Neural progenitor cell (in vitro differentiated cells): ENCODE results near the gene GSE1. TPM values are rescaled to one million over a fixed set of nuclear protein-coding genes. Genes with fewer than 3 reads are reported as not detected.

ENCODE experiments used
- DNase-seq: peaks from one replicate; pipeline ENCODE4 v3.0.0-alpha.2; 2016; ENCODE audit warnings: low spot score
- H2AFZ ChIP-seq: fragments of 200-600 bp; sonication (generic); replicated peaks from 2 replicates; pipeline ENCODE4 v1.6.1; 2016; ENCODE audit warnings: antibody characterized with exemption
- H3F3A ChIP-seq: fragments of 200-600 bp; sonication (generic); 2 replicates; pipeline ENCODE4 v1.6.1; 2016; ENCODE audit warnings: antibody characterized with exemption, low read depth
- H3K27ac ChIP-seq: fragments of 200-600 bp; sonication (generic); 2 replicates; pipeline ENCODE4 v1.5.1; 2016; ENCODE audit warnings: mild to moderate bottlenecking
- H3K27me3 ChIP-seq: fragments of 200-600 bp; sonication (generic); 2 replicates; pipeline ENCODE4 v1.6.1; 2016; ENCODE audit warnings: mild to moderate bottlenecking, moderate library complexity
- H3K36me3 ChIP-seq: fragments of 200-600 bp; sonication (generic); 2 replicates; pipeline ENCODE4 v1.5.1; 2016
- H3K4me1 ChIP-seq: fragments of 200-600 bp; sonication (generic); 2 replicates; pipeline ENCODE4 v1.6.1; 2016; ENCODE audit warnings: mixed run types
- H3K4me2 ChIP-seq: fragments of 200-600 bp; sonication (generic); 2 replicates; pipeline ENCODE4 v1.6.1; 2016
- H3K4me3 ChIP-seq: fragments of 200-600 bp; sonication (generic); 2 replicates; pipeline ENCODE4 v1.5.1; 2016
- H3K79me2 ChIP-seq: fragments of 200-600 bp; sonication (generic); 2 replicates; pipeline ENCODE4 v1.6.1; 2016; ENCODE audit warnings: low read depth
- H3K9ac ChIP-seq: fragments of 200-600 bp; sonication (generic); 2 replicates; pipeline ENCODE4 v1.6.1; 2016
- H3K9me3 ChIP-seq: fragments of 200-600 bp; sonication (generic); 2 replicates; pipeline ENCODE4 v1.5.1; 2016; ENCODE audit warnings: low read depth
- H4K20me1 ChIP-seq: fragments of 200-600 bp; sonication (generic); 2 replicates; pipeline ENCODE4 v1.6.1; 2016; ENCODE audit warnings: low read depth
- H3K27ac Mint-ChIP-seq: 3 replicates; pipeline ENCODE4 v1.8.0; 2021; ENCODE audit warnings: mixed read lengths
- H3K27me3 Mint-ChIP-seq: 2 replicates; pipeline ENCODE4 v1.8.0; 2022; ENCODE audit warnings: low read depth, mild to moderate bottlenecking, inconsistent platforms, moderate library complexity, mixed read lengths; ENCODE audit not compliant: insufficient read depth
- H3K36me3 Mint-ChIP-seq: 3 replicates; pipeline ENCODE4 v1.8.0; 2021; ENCODE audit warnings: mixed read lengths
- H3K4me1 Mint-ChIP-seq: 3 replicates; pipeline ENCODE4 v1.8.0; 2021; ENCODE audit warnings: mixed read lengths
- H3K4me3 Mint-ChIP-seq: 3 replicates; pipeline ENCODE4 v1.8.0; 2021; ENCODE audit warnings: mild to moderate bottlenecking, moderate library complexity, mixed read lengths
- H3K9me3 Mint-ChIP-seq: 3 replicates; pipeline ENCODE4 v1.8.0; 2020; ENCODE audit warnings: mixed read lengths
- CTCF ChIP-seq: fragments of 200-600 bp; sonication (generic); IDR thresholded peaks from 2 replicates; pipeline ENCODE4 v1.5.1; 2017; ENCODE audit warnings: antibody characterized with exemption, mild to moderate bottlenecking
- EZH2 ChIP-seq: fragments of 200-600 bp; sonication (generic); IDR thresholded peaks from 2 replicates; pipeline ENCODE4 v1.6.1; 2017; ENCODE audit warnings: antibody characterized with exemption, mild to moderate bottlenecking, moderate library complexity
- EZH2phosphoT487 ChIP-seq: fragments of 200-600 bp; sonication (generic); IDR thresholded peaks from 2 replicates; pipeline ENCODE4 v1.6.1; 2017; ENCODE audit warnings: antibody characterized with exemption
- total RNA-seq: library from RNA; depleted of rRNA; stranded (reverse); fragments of >200 nt; gene quantifications from 2 replicates; pipeline ENCODE4 v1.2.3, GENCODE V29; 2015; ENCODE audit warnings: low replicate concordance

The GSE1 gene
- total RNA-seq, 1 donor from 2014 or later: 7.7 TPM

GRCh38 chr16:85659805-85660511 is 46.8 kb downstream of the GSE1 start:
- Histone ChIP-seq H2AFZ (no peak overlapping the region), H3F3A (peaks cover 33% of the 10 kb centered on the region), H3K9me3 (no peaks in the 10 kb centered on the region), H3K4me1 (peaks cover 27% of the 10 kb centered on the region), H3K4me3 (no peak overlapping the region), H3K4me2 (no peak overlapping the region), H3K9ac (no peak overlapping the region), H3K79me2 (no peaks in the 10 kb centered on the region), H3K36me3 (no peaks in the 10 kb centered on the region), H3K27ac (peak overlapping the region; percentile 59), H3K27me3 (no peaks in the 10 kb centered on the region), H4K20me1 (peaks cover 14% of the 10 kb centered on the region)
- Mint-ChIP-seq H3K36me3 (peaks cover 33% of the 10 kb centered on the region), H3K4me3 (peak overlapping the region; percentile 46), H3K27ac (peak overlapping the region; percentile 14), H3K9me3 (no peaks in the 10 kb centered on the region), H3K4me1 (peaks cover 31% of the 10 kb centered on the region), H3K27me3 (peaks cover 12% of the 10 kb centered on the region)
- TF ChIP-seq EZH2 (no peak), CTCF (peak; percentile 99), EZH2phosphoT487 (no peak)
- peak; percentile 81 for DNase-seq

- Histone ChIP-seq H2AFZ (no peak overlapping the region), H3K27me3 (no peaks in the 10 kb centered on the region), H3K4me2 (peak overlapping the region; percentile 75), H4K20me1 (peaks cover 14% of the 10 kb centered on the region), H3F3A (peaks cover 33% of the 10 kb centered on the region), H3K4me1 (peaks cover 27% of the 10 kb centered on the region), H3K36me3 (no peaks in the 10 kb centered on the region), H3K9me3 (no peaks in the 10 kb centered on the region), H3K4me3 (no peak overlapping the region), H3K79me2 (no peaks in the 10 kb centered on the region), H3K9ac (no peak overlapping the region), H3K27ac (peak overlapping the region; percentile 90)
- H3K27ac Mint-ChIP-seq: no peak overlapping the region
- H3K4me1 Mint-ChIP-seq: peaks cover 29% of the 10 kb centered on the region
- TF ChIP-seq EZH2phosphoT487 (no peak), EZH2 (no peak), CTCF (no peak)
- no peak overlapping the region for H3K4me3 Mint-ChIP-seq
- no peak for DNase-seq
- peaks cover 13% of the 10 kb centered on the region for H3K27me3 Mint-ChIP-seq
- peaks cover 41% of the 10 kb centered on the region for H3K36me3 Mint-ChIP-seq
- no peaks in the 10 kb centered on the region for H3K9me3 Mint-ChIP-seq
Observed at GRCh38 chr16:85660843-85661739, 48.0 kb downstream of the GSE1 start.

GRCh38 chr16:85661740-85662481 is 48.8 kb downstream of the GSE1 start:
- Histone ChIP-seq H3K9me3 (no peaks in the 10 kb centered on the region), H3K4me1 (peaks cover 27% of the 10 kb centered on the region), H3F3A (peaks cover 33% of the 10 kb centered on the region), H3K4me2 (peak overlapping the region; percentile 75), H3K27ac (peak overlapping the region; percentile 90), H3K9ac (no peak overlapping the region), H2AFZ (no peak overlapping the region), H3K36me3 (no peaks in the 10 kb centered on the region), H4K20me1 (peaks cover 14% of the 10 kb centered on the region), H3K4me3 (peak overlapping the region; percentile 15), H3K27me3 (no peaks in the 10 kb centered on the region), H3K79me2 (no peaks in the 10 kb centered on the region)
- DNase-seq: no peak
- H3K9me3 Mint-ChIP-seq: no peaks in the 10 kb centered on the region
- peak overlapping the region; percentile 71 for H3K4me3 Mint-ChIP-seq
- peaks cover 13% of the 10 kb centered on the region for H3K27me3 Mint-ChIP-seq
- H3K27ac Mint-ChIP-seq: peak overlapping the region; percentile 86
- peaks cover 28% of the 10 kb centered on the region for H3K4me1 Mint-ChIP-seq
- TF ChIP-seq EZH2: no peak
- TF ChIP-seq EZH2phosphoT487: no peak
- no peak for TF ChIP-seq CTCF
- H3K36me3 Mint-ChIP-seq: peaks cover 43% of the 10 kb centered on the region
